Left renal pelvis (tissue), 4 donors: ENCODE data around the gene HSD17B3. TPM values are rescaled to one million over a fixed set of nuclear protein-coding genes. Genes with fewer than 3 reads are reported as not detected.
"Not testable (repeated sequence)": the region's sequence is repeated elsewhere in the genome, so short reads cannot be mapped to it uniquely, and the experiment has no call there.

Source experiments
- DNase-seq, 4 donors: peaks; one replicate each; pipeline ENCODE4 v3.0.0-alpha.2; 2013; ENCODE audit warnings: low read depth in 4 of 4, low spot score in 3 of 4
- polyA plus RNA-seq, 4 donors: library from polyadenylated mRNA; unstranded; fragments of 120-200 nt; gene quantifications; one replicate each; pipeline ENCODE4 v1.2.1, GENCODE V29; 2013; ENCODE audit not compliant: insufficient read length in 4 of 4

The HSD17B3 gene
- polyA plus RNA-seq, 4 donors = 0.25 to 1.5 (median 0.80) TPM

- no peak for DNase-seq
Observed at GRCh38 chr9:96202971-96203780, 98.8 kb downstream of the HSD17B3 start.

DNA sequence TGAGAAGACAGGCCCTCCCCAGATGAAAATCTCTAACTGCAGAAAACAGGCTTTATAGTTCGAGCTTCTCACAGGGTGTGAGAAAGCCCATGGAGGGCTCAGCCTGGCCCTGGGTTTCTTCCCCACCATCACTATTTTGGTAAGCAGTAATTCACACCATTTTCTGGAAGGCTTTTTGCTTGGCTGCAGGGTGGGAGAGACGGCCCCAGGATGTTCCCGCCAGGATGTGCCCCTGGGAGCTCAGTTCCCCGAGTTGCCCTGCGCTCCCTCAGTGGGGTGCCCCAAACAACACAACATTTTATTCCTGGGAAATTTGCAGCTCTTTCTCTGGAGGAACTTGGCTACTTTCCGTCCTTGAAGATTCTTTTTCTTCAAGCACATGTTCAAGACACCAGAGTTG is 100.8 kb downstream of the HSD17B3 start:
- no peak for DNase-seq

DNA sequence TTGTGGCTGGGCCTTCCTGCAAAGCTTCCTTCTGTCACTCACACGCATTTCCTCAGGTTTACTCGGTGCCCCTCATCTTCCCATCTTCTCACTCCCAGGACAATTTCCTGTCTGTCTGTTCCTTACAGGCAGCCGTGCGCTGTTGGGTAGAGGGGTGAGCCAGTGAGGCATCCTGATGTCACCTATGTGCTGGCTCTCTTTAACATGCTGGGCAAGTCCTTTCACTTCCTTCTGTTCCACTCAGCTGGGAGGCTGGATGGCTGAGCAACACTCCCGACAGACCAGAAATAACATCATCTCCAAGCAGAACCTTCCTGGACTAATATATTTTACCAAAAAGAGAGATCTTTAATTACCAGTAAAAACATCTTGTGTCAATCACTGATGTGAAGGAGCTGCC is 103.0 kb downstream of the HSD17B3 start:
- no peak for DNase-seq

DNA sequence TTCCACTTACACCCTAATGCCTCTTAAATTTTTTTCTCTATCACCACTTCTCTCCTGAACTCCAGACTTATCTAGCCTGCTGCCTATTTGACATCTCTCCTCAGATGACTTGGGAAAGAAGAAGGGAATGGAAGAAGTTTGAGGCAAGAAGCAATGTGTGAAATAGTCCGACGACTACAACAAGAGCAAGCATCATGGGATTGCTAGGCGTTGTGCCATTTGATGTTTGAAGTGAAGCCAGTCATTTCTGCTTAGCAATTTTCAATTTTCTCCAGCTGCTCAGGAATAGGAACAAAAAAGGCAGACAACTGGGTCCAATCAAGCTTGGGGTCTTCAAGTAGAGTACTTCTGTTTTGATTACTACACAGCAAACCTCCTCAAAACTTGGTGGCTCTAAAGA is 106.4 kb downstream of the HSD17B3 start:
- DNase-seq = no peak

DNA sequence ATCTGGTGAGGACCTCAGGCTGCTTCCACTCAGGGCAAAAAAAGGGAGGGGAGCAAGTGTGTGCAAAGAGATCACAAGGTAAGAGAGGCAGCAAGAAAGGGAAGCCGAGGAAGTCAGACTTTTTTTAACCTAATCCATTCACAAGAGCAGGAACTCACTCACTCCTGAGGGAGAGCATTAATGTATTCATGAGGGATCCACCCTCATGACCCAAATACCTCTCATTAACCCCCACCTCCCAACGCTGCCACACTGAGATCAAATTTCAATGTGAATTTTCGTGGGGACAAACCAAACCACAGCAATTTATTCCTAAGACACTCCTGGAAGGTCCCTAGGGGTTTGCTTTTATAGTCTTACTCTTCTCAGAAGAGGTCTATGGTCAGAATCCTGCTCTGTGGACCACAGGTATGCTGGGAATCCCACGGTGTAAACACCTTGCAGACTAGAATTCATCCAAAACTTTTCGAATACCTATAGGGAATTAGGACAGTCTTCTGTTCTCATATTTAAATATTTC is 108.7 kb downstream of the HSD17B3 start:
- DNase-seq = no peak

DNA sequence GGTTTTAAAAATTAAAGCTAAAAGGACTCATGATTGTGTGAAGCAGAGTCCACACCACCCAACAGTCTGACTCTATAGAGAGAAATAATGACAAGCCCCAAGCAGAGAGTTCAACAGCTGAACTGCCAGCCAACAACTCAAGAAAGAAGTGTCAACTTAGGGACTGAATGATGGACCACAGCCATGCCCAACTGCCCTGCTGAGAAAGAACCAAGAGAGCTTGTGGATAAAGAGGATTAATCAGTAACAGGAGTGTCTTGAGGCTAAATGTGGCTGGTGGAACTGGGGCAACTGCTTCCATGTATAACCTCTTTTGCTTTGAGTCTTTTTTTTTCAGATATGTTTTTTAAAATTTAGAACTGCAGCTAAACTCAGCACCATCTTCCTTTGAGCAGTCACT is 109.3 kb downstream of the HSD17B3 start:
- DNase-seq = no peak

GRCh38 chr9:96189995-96190394 is 112.0 kb downstream of the HSD17B3 start:
- no peak for DNase-seq

GRCh38 chr9:96189581-96189980 is 112.4 kb downstream of the HSD17B3 start:
- DNase-seq = not testable (repeated sequence)

DNA sequence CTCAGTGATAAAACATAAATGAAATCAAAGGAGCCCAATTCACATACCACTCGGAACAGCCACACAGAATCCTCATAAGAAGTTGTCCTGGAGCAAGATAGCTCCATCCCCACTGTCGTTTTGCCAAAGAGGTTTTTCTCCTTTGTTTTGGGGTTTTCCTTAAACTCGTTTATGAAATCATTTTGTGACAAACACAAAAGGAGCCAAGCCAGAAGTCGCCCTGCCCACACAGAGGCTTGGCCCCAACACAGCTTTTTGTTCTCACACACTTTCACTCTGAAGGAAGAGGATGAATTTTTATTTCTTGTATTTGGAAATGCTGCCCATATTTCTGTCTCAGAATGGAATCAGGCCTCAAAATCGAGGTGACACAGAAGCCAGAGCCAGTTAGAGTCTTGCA is 113.4 kb downstream of the HSD17B3 start:
- DNase-seq = no peak

DNA sequence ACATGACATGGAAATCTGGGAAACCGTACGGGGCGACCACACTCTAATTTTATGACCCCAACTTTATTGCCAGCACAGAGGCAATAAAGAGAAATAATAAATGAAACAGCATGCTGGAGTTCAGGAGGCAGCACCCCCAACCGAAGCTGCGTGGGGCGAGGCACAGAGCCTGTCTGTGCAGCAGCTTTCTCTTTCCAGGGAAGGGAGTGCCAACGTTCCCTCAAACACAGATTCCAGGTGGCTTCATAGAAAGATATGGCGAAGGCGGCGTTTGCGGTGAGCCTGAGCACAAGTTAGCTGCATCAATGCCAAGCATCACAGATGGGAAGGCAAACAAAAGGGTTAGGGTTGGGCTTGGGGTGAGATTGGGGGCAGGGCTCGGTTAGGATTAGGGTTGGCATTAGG is 114.8 kb downstream of the HSD17B3 start:
- DNase-seq = no peak

DNA sequence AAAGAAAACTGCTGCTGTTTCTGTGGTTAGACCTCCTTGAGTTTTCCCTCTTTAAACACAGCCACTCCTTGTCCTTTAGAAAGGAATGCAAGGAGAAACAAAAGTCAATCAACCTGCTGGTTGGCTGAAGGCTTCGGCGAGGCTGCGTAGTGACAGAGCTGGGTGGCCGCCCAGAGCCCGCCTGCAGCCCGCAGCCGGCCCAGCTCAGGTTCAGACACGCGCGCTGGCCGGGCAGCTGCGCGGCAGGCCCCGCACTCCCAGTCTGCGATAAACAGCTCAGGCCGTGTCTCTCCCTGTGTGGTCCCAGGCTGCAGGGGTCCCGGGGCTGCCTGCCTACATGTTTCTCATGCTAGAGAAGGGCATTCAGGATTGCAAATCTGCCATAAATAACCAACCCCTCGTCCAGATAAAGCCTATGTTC is 115.4 kb downstream of the HSD17B3 start:
- DNase-seq = peak in 2 of 4 donors; percentile 39 to 44

DNA sequence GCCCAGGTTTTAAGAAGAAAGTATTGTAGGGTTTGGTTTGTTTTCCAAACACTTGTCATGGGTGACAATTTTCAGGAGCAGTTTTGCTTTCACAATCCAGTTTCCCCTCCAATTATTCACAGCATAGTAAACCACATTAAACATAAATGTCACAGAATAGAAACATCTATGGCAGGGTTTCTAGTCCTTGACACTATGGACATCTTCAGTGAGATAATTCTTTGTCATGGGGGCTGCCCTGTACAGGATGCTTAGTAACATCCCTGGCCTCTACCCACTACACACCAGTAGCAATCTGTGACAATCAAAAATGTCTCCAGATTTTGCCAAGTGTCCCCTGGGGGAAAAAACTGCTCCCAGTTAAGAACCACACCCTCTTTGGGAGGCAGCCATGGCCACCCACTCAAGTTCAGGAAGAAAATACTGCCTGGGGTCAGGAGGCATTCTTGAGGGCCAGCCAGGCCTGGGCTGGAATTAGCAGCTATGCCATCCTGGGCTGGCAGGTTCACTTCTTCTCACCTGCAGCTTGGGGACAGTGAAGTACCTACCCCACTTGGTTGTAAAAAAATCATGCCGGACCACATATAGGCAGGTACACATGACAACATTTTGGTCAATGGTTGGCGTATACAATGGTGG is 116.3 kb downstream of the HSD17B3 start:
- DNase-seq = no peak

Other genes starting within 250 kb of the HSD17B3 start
- gene SLC35D2, start 81.5 kb upstream of the HSD17B3 start, polyA plus RNA-seq = 10 to 100 TPM; 14.2 to 42.5 (median 35.8) TPM
- 10 to 100 TPM in 2 of 4 donors, 1 to 10 TPM in 2; 9.3 to 14.1 (median 11.8) TPM for gene ZNF367, start 116.2 kb upstream of the HSD17B3 start, polyA plus RNA-seq
- 10 to 100 TPM in 3 of 4 donors, 1 to 10 TPM in 1; 8.3 to 22.9 (median 21.5) TPM for gene HABP4, start 148.0 kb upstream of the HSD17B3 start, polyA plus RNA-seq